ENCODE measurements around the gene PRKAR1A.

Gene PRKAR1A

DNA sequence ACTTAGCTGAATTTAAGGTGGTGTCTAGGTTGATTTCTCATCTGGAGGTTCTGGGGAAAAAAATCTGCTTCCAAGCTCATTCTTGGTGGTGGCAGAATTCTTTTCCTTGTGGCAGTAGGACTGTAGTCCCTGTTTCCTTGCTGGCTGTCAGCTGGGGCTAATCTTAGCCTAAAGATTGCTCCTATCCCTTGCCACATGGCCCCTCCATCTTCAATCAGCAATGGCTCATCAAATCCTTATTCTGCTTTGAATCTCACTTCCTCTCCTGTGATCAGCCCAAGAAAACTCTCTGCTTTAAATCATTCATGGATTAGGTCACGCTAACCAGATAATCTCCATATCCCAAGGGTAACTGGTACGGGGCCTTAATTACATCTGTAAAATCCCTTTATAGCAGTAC is 82.3 kb downstream of the PRKAR1A start:
- no peak overlapping the region for H3K4me3 ChIP-seq (ENCODE audit: low read depth, low read length)
- DNase-seq (ENCODE audit: low read depth), result no peak
- TF ChIP-seq CTCF (conservative IDR thresholded peaks at IDR 0.05; ENCODE audit: low read depth, low read length), result no peak

DNA sequence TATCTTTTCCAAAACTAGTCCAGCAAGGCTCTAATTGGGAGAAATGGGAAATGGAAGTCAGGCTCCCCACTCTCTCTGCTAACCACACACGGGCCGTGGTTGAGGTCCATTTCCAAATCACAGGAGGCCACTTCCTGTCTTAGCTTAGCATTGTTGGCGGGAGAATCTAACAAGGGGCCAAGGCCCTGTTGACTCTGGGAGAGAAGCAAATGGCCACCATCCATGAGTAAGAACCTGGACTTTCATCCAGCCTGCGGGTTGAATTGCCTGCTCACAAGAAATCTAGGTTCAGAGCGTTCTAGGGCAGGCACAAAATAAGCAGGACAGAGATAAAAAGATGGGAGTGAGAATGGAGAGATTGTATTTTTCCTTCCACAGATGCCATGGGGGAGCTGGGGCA is 83.3 kb downstream of the PRKAR1A start:
- DNase-seq (ENCODE audit: low read depth), result no peak
- TF ChIP-seq CTCF (conservative IDR thresholded peaks at IDR 0.05; ENCODE audit: low read depth, low read length), result no peak

GRCh38 chr17:68595986-68596385 is 83.8 kb downstream of the PRKAR1A start:
- TF ChIP-seq CTCF (conservative IDR thresholded peaks at IDR 0.05; ENCODE audit: low read depth, low read length), result no peak
- H3K4me3 ChIP-seq (ENCODE audit: low read depth, low read length), result no peak overlapping the region
- no peak for DNase-seq (ENCODE audit: low read depth)

More for the DNA sequence above, 83.3 kb downstream of the PRKAR1A start:
- no peak overlapping the region for H3K4me3 ChIP-seq (ENCODE audit: low read depth, low read length)

DNA sequence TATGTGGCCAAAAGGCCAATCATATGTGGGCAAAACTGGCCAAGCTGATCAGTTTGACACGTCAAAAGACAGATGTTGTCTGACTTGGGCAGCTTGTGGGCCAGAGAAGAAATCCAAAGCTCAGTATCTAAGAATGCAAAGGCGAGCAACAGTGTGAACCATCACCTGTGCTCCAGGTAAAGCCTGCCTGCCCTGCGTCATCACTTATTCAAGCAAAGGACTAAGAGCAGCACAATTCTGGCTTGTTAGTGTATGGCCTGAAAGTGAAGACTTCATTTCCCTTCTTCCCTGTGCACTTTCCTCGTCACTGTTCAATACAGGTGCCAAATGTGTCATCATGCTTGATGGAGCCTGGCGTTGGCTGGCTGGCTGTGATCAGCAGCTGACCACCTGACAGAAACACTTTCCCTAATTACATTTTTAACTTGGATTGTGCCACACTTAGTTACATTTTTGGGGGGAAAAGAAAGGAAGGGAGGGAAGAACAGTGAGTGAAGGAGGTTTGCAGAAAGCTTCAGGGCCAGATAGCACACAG is 84.2 kb downstream of the PRKAR1A start:
- no peak for TF ChIP-seq CTCF (conservative IDR thresholded peaks at IDR 0.05; ENCODE audit: low read depth, low read length)
- H3K4me3 ChIP-seq (ENCODE audit: low read depth, low read length), result no peak overlapping the region
- DNase-seq (ENCODE audit: low read depth), result no peak

DNA sequence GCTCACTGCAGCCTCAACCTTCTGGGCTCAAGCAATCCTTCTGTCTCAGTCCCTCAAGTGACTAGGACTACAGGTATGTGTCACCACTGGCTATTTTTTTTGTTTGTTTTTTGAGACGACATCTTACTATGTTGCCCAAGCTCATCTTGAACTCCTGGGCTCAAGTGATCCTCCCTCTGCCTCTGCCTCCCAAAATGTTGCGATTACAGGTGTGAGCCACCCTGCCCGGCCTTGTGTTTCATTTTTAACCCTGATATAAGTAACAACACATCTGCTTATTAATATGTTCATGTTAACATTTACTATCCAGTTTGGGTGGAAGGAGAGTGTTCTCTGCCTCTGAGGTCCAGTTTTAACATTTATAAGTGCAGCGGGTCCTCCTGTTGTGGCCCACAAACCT is 85.8 kb downstream of the PRKAR1A start:
- no peak for TF ChIP-seq CTCF (conservative IDR thresholded peaks at IDR 0.05; ENCODE audit: low read depth, low read length)
- H3K4me3 ChIP-seq (ENCODE audit: low read depth, low read length), result no peak overlapping the region

GRCh38 chr17:68598545-68598961 is 86.3 kb downstream of the PRKAR1A start:
- TF ChIP-seq CTCF (conservative IDR thresholded peaks at IDR 0.05; ENCODE audit: low read depth, low read length), result no peak
- H3K4me3 ChIP-seq (ENCODE audit: low read depth, low read length), result no peak overlapping the region
- DNase-seq (ENCODE audit: low read depth), result no peak

More for the DNA sequence above, 85.8 kb downstream of the PRKAR1A start:
- DNase-seq (ENCODE audit: low read depth), result no peak

GRCh38 chr17:68599091-68599490 is 86.9 kb downstream of the PRKAR1A start:
- no peak overlapping the region for H3K4me3 ChIP-seq (ENCODE audit: low read depth, low read length)
- TF ChIP-seq CTCF (conservative IDR thresholded peaks at IDR 0.05; ENCODE audit: low read depth, low read length), result no peak
- DNase-seq (ENCODE audit: low read depth), result no peak

All from choroid plexus epithelial cell (primary cell).